LNCAP (cell line): ENCODE measurements around the gene CWC15.

Experiments
- CTCF ChIP-seq: fragments of 450-650 bp; IDR thresholded peaks from 2 replicates; pipeline ENCODE4 v1.5.1; 2017; ENCODE audit warnings: mild to moderate bottlenecking

The CWC15 gene

GRCh38 chr11:94923004-94923334 lies 50.4 kb downstream of the CWC15 start:
- no peak for TF ChIP-seq CTCF

DNA sequence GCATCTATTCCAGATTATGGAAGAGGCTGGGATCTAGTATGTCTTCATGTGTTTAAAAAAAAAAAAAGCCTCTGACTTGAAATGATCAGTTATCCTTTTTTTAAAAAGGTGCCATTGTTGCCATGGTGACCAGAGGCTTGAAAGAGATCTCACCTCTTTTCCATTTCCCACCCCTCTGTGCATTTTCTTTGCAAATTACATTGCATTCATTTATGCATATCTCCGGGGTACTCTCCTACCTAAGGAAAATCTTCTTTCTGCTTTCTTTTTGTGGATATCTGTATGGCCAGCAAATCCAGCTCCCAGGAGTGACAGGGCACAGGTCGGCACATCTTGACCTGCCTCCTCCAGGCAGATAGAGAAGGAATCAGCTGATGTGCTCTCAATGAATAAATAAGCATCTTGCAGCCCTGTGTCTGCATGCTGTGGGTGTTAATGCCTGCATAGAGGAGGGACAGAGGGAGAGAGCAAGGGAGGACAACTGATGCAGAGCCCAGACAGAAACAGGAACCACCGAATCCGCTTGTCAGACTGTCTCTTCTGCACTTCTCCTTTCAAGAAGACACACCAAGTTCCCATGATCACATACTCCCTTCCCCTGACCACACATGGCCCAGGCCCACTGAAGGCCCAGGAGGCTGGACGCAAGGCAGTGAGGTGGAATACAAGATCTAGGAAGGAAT lies 50.9 kb downstream of the CWC15 start:
- no peak for TF ChIP-seq CTCF

DNA sequence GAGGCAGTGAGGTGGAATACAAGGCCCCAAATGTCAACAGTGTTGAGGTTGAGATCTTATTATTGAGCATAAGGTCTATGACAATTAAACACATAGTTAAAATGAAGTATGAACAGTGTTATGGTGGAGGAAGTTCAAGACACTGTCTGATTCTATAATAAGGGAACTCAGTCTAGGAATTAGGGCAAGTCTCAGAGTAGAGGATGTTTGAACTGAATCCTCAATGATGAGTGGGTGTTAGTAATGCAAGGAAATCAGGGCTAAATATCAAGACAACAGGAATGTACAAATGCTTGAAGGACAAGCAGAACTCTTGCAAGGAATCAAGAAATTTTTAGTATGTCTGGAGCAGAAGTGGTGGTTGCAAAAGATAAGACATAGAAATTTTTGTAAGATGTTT lies 53.0 kb downstream of the CWC15 start:
- no peak for TF ChIP-seq CTCF

- TF ChIP-seq CTCF, result no peak
These were observed 60.5 kb downstream of the CWC15 start for GRCh38 chr11:94912806-94913205.
